GM19025 (cell line): Measurements from ENCODE around the gene ZNF423.

ENCODE experiments used
- ATAC-seq: cut with Tn5 transposase; IDR thresholded peaks from one replicate; pipeline ENCODE4 v1.9.1; 2021; ENCODE audit warnings: mild to moderate bottlenecking, low read depth, moderate library complexity; ENCODE audit not compliant: unreplicated experiment

ZNF423 gene

GRCh38 chr16:49439050-49439449 lies 416.9 kb downstream of the ZNF423 start:
- no peak for ATAC-seq
